GM21576 (cell line): ENCODE results near the gene ZNF558.

Experiments used
- ATAC-seq: cut with Tn5 transposase; IDR thresholded peaks from one replicate; pipeline ENCODE4 v1.9.1; 2021; ENCODE audit warnings: mild to moderate bottlenecking, moderate library complexity; ENCODE audit not compliant: unreplicated experiment

Gene ZNF558

DNA sequence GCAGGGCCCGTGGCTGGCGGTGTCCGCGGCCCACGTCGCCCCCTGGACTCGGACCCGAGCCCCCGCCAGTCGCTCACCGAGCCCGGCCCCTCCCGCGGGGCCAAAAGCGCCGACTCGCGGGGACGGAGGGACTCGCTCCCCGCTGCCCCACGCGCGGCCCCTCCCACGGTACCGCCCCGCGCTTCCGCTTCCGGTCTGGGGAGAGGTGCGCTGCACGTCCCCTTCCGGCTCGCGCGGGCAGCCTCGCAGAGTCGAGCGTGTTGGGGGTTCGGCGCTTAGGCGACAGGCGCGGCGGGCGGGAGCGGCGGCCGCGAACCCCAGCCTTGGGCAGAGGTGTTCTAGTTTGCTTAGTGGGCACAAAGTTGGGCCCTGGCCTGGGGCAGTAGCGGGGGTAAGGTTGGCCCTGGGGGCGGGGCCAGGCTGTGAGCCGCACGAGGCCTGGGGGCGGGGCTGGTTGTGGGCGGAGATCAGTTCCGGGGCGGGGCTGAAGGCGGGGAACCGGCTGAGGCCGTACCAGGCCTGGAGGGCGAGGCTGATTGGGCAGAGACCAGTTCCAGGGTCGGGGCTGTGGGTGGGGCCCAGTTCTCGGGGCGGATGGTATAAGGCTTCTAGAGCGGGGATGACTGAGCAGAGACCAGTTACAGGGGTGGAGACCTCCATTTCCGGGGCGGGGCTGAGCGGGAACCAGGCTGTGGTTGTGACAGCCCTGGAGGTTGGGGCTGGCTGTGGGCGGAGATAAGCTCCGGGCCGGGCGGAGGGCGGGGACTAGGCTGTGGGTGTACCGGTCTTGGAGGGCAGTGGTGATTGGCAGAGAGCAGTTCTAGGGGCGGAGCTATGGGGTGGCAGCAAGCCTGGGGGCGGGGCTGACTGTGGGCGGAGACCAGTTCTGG, at the start of gene ZNF558, which contains the start of gene MBD3L1:
TSS of gene ZNF558 (minus strand) at position 173 of the 890 bp plus-strand sequence. CDS start 9,645 bp downstream, outside the sequence.
TSS of gene MBD3L1 (plus strand) at position 246 of the 890 bp plus-strand sequence. CDS start 10,302 bp downstream, outside the sequence.
- ATAC-seq = peak; percentile 81

GRCh38 chr19:8881512-8881911, 49.4 kb upstream of the ZNF558 start:
- no peak for ATAC-seq

- ATAC-seq = no peak
Observed at GRCh38 chr19:8880868-8881488, 48.9 kb upstream of the ZNF558 start.

DNA sequence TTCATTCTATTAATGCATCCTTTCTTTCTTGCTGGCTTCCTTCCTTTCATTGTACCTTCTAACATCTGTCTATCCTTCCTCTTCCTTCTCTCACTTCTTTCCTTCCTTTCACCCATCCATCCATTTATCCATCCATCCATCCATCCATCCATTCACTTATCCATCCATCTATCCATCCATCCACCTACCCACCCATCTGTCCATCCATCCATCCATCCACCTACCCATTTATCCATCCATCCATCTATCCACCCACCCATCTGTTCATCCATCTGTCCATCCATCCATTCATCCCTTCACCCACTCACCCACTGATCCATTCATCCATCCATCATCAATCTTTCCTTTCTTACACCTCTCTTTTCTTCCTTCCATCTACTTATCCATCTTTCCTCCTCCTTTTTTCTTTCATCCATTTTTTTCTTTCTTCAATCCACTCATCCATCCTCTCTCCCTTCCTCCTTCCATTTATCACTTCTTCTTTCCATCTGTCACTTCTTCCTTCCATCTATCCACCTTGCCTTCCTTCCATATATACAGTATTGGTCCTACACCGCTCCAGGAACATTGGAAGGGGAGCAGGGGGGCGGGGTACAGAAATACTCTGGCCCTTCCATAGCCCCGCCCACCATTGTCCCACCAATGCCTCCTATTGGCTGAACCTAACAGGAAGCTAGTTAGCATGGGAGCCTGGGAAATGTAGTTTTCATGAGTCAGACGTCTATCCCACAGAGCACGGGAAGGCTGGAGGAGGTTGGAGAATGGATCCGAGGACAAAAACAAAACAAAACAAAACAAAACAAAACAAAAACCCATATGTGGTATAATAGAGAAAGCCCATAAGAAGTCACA, 46.0 kb upstream of the ZNF558 start:
- no peak for ATAC-seq

DNA sequence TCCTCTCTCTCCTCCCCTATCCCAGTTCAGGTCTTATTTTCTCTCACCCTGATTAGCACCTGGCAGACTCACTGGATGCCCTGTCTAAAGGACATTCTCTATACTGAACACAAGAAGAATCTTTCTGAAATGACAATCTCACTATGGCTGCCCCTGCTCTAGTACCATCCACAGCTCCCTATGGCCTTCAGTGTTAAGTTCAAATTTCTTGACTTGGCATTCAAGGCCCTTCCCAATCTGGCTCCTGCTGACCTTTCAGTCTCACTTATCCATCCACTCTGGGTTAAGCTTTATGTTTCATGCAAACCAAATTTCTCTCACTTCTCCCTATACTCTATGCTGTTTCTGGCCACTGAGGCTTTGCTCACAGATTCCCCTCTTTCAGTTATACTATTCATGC, 34.2 kb upstream of the ZNF558 start:
- no peak for ATAC-seq

- ATAC-seq = no peak
Observed at GRCh38 chr19:8858260-8858659, 26.2 kb upstream of the ZNF558 start.

DNA sequence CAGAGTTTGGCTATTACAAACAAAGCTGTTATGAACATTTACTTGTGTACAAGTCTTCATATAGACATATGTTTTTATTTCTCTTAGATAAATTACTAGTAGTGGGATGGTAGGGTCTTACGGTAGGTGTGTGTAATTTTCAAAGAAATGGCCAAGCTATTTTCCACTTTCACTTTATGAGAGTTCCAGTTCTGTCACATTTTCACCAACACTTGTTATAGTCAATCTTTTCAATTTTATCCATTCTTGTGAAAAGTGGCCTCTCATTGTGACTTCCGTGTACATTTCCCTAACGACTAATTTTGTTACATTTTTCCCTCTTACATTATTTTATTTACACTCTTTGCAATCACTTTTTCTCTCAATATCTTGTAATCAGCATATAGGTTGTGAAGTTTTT, 18.4 kb upstream of the ZNF558 start:
- ATAC-seq = no peak

DNA sequence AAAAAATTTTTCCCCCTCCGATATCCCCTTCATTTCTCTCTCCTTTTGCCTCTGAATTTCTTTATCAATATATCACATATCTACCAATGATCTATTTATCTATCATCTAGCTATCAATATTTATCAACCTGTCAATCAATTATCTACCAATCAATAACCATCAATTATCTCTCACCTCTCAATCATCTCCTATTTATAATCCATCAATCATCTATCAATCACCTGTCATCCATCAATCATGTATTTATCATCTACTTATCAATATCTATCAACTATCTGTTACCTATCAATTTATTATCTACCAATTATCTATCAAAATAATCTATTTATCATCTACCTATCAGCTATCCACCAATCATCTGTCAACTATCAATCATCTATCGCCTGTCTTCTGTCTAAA, 17.1 kb upstream of the ZNF558 start:
- ATAC-seq = no peak

GRCh38 chr19:8846819-8847218, 14.7 kb upstream of the ZNF558 start:
- ATAC-seq = no peak

- ATAC-seq = no peak
Observed at GRCh38 chr19:8840708-8841107, 8.6 kb upstream of the ZNF558 start.

- no peak for ATAC-seq
Observed at GRCh38 chr19:8835877-8836276, 3.8 kb upstream of the ZNF558 start.

GRCh38 chr19:8835446-8835845, 3.3 kb upstream of the ZNF558 start:
- no peak for ATAC-seq

- no peak for ATAC-seq
Observed at GRCh38 chr19:8831832-8832131, 322 bp downstream of the ZNF558 start.

DNA sequence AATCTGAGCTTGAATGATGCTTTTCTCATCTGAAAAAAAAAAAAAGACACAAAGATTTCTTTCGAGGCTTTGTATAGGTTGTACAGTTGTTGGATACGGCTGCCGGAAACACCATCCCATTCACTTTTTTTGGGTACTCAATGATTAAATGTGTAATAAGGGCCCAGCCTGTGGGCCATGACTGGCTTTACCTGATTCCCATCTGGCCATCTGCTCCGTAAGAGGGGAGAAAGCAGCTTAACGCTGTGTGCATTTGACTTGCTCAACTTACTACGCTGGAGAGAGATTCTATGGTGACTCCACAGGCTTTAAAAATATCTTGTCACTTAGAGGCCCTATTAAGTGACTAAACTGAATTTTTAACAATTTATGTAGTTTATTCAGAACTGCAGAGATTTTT, 731 bp downstream of the ZNF558 start:
- no peak for ATAC-seq

- no peak for ATAC-seq
Observed at GRCh38 chr19:8827277-8827676, 4.8 kb downstream of the ZNF558 start.

DNA sequence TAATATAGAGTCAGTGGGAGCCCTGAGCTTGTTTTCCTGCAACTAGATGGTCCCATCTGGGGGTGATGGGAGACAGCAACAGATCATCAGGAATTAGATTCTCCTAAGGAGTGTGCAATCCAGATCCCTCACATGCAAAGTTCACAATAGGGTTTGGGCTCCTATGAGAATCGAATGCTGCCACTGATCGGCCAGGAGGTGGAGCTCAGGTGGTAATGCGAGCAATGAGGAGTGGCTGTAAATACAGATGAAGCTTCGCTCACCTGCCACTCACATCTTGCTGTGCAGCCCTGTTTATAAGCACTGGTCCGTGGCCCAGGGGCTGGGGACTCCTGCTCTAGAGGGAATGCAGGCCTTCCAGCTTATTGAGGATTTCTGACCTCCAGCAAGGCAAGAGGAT, 5.7 kb downstream of the ZNF558 start:
- ATAC-seq = no peak

DNA sequence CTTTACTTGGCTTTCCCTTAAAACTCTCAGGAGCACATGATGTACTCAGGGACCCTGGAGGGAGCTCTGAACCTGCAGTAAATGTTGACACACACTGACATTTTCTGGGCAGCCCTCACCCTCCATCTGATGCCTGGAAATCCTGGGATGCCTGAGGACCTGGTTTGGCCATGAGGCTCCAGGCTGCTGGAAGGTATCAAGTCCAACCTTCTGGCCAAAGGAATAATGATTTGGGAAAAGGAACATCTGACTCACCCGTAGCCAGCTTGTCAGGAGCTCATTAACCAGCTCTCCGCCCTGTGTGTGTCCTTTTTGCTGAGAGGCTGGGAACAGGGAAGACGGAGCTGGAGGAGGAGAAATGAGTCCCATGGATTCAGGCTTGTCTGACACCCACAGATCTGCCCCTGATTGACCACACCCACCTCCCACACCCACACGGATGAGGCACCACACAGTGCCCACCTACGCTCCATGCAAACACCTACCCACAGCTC, 10.3 kb downstream of the ZNF558 start:
- ATAC-seq = no peak

- no peak for ATAC-seq
Observed at GRCh38 chr19:8820234-8820633, 11.9 kb downstream of the ZNF558 start.

DNA sequence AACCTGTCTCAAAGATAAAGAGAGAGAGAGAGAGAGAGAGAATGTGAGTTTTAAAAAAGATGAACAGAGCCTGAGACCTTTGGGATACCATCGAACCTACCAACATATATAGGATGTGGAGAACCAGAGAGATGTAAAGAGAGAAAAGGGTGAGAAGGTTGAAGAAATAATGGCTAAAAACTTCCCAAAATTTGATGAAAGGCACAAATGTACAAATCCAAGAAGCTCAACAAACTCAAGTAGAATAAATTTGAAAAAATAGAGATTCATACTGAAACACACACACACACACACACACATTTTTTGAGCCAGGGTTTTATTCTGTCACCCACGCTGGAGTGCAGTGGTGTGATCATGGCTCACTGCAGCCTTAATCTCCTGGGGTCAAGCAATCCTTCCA, 16.3 kb downstream of the ZNF558 start:
- no peak for ATAC-seq

- ATAC-seq = no peak
Observed at GRCh38 chr19:8814176-8814575, 17.9 kb downstream of the ZNF558 start.
